ENCODE measurements around the gene GDF7.

The GDF7 gene

GRCh38 chr2:20661421-20662307, 5.3 kb upstream of the GDF7 start:
- DNase-seq (ENCODE audit: low read depth), result peak; percentile 45

GRCh38 chr2:20662308-20662937, 4.5 kb upstream of the GDF7 start:
- DNase-seq (ENCODE audit: low read depth), result no peak

GRCh38 chr2:20663196-20664070, 3.5 kb upstream of the GDF7 start:
- DNase-seq (ENCODE audit: low read depth), result no peak

GRCh38 chr2:20664071-20664390, 2.9 kb upstream of the GDF7 start:
- no peak for DNase-seq (ENCODE audit: low read depth)

- no peak for DNase-seq (ENCODE audit: low read depth)
Measured at GRCh38 chr2:20664431-20665242, 2.3 kb upstream of the GDF7 start.

GRCh38 chr2:20665243-20666004, 1.5 kb upstream of the GDF7 start:
- DNase-seq (ENCODE audit: low read depth), result no peak

- no peak for DNase-seq (ENCODE audit: low read depth)
Measured at GRCh38 chr2:20666005-20666303, 990 bp upstream of the GDF7 start.

GRCh38 chr2:20667151-20667530, 197 bp downstream of the GDF7 start:
- no peak for DNase-seq (ENCODE audit: low read depth)

GRCh38 chr2:20667531-20668401, 822 bp downstream of the GDF7 start:
- no peak for DNase-seq (ENCODE audit: low read depth)

- no peak for DNase-seq (ENCODE audit: low read depth)
Measured at GRCh38 chr2:20668451-20668850, 1.5 kb downstream of the GDF7 start.

GRCh38 chr2:20668871-20669475, 2.0 kb downstream of the GDF7 start:
- DNase-seq (ENCODE audit: low read depth), result no peak

- DNase-seq (ENCODE audit: low read depth), result no peak
Measured at GRCh38 chr2:20669562-20670314, 2.8 kb downstream of the GDF7 start.

- DNase-seq (ENCODE audit: low read depth), result no peak
Measured at GRCh38 chr2:20670315-20671035, 3.5 kb downstream of the GDF7 start.

GRCh38 chr2:20671036-20671735, 4.2 kb downstream of the GDF7 start:
- DNase-seq (ENCODE audit: low read depth), result no peak

- DNase-seq (ENCODE audit: low read depth), result no peak
Measured at GRCh38 chr2:20671736-20672080, 4.8 kb downstream of the GDF7 start.

- DNase-seq (ENCODE audit: low read depth), result no peak
Measured at GRCh38 chr2:20672201-20672951, 5.4 kb downstream of the GDF7 start.

- DNase-seq (ENCODE audit: low read depth), result no peak
Measured at GRCh38 chr2:20673686-20674308, 6.9 kb downstream of the GDF7 start.

All from activated T-helper 9 cell treated with anti-CD3 and anti-CD28 coated beads, Interleukin-2, amount 50 U/mL, for 16 hours (primary cell).